Endothelial cell of umbilical vein (primary cell): ENCODE results near the gene FBXO11. TPM values are rescaled to one million over a fixed set of nuclear protein-coding genes. Genes with fewer than 3 reads are reported as not detected.

ENCODE experiments used
- BruUV-seq: library from RNA; stranded (reverse); fragments of 400-500 nt; replicated peaks from 2 replicates; lab custom pipeline; 2021; lab: Mats Ljungman, UMichigan
- CTCF ChIA-PET: fragments of 300-600, 350-600 bp; sonication (Branson Sonifier 250); formaldehyde crosslinking; loops from one replicate; lab custom pipeline; 2021; ENCODE audit warnings: antibody characterized with exemption, inconsistent platforms; lab: Charles Lee
- POLR2A ChIA-PET: fragments of 300-600, 350-600 bp; sonication (Branson Sonifier 250); formaldehyde crosslinking; loops from one replicate; lab custom pipeline; 2021; ENCODE audit warnings: antibody characterized with exemption, inconsistent platforms; lab: Charles Lee
- DNase-seq: peaks from one replicate; pipeline ENCODE4 v3.0.0-alpha.2; 2011; ENCODE audit warnings: low read depth, low spot score
- FAIRE-seq: peaks from 2 replicates; lab custom pipeline; 2011; peaks lifted over from hg19 to GRCh38; lab: Jason Lieb, UNC
- H2AFZ ChIP-seq: 2 replicates; pipeline ENCODE4 v1.6.0; 2012; ENCODE audit warnings: low read depth, low read length, control low read depth, inconsistent platforms
- H3K27ac ChIP-seq: 2 replicates; pipeline ENCODE4 v1.5.1; 2011; ENCODE audit warnings: low read depth, mild to moderate bottlenecking, control low read depth, low read length, moderate library complexity; ENCODE audit not compliant: insufficient read depth
- H3K27me3 ChIP-seq, 2 experiments: 2 replicates each; pipeline versions ENCODE4 v1.6.0 to v1.6.1; 2011; ENCODE audit warnings: low read length in 2 of 2, mixed read lengths in 1 of 2; ENCODE audit not compliant: control insufficient read depth in 2 of 2, insufficient read depth in 2 of 2
- H3K36me3 ChIP-seq, 2 experiments: 2 replicates in 1 of 2; 3 replicates in 1 of 2; pipeline ENCODE4 v1.5.1; 2011; ENCODE audit warnings: low read length in 2 of 2, mild to moderate bottlenecking in 1 of 2, moderate library complexity in 1 of 2; ENCODE audit not compliant: control insufficient read depth in 2 of 2, insufficient read depth in 2 of 2; ENCODE audit errors: extremely low read depth in 1 of 2
- H3K4me1 ChIP-seq: 3 replicates; pipeline ENCODE4 v1.5.1; 2011; ENCODE audit warnings: mild to moderate bottlenecking, low read length; ENCODE audit not compliant: control insufficient read depth, insufficient read depth; ENCODE audit errors: extremely low read depth
- H3K4me2 ChIP-seq: 2 replicates; pipeline ENCODE4 v1.6.1; 2011; ENCODE audit warnings: low read length, control low read depth, mixed read lengths; ENCODE audit not compliant: insufficient read depth
- H3K4me3 ChIP-seq, 3 experiments: fragments of 200-600 bp in 1 of 3; sonication (generic), shearing (Covaris generic) in 1 of 3; replicated peaks in 1 of 3; 2 replicates each; pipeline ENCODE4 v1.5.1; 2011 to 2016; ENCODE audit warnings: control low read depth in 3 of 3, low read length in 3 of 3, mild to moderate bottlenecking in 2 of 3, inconsistent platforms in 1 of 3, low read depth in 1 of 3, moderate library complexity in 1 of 3; ENCODE audit not compliant: insufficient read depth in 1 of 3
- H3K79me2 ChIP-seq: 2 replicates; pipeline ENCODE4 v1.6.0; 2012; ENCODE audit warnings: low read length, inconsistent platforms; ENCODE audit not compliant: control insufficient read depth, insufficient read depth
- H3K9ac ChIP-seq: replicated peaks from 2 replicates; pipeline ENCODE3; 2011; ENCODE audit warnings: low read length, control low read depth; ENCODE audit not compliant: insufficient read depth; ENCODE audit errors: extremely low read depth
- H3K9me1 ChIP-seq: replicated peaks from 3 replicates; pipeline ENCODE4 v1.6.0; 2011; ENCODE audit warnings: mild to moderate bottlenecking, low read length; ENCODE audit not compliant: control insufficient read depth, insufficient read depth; ENCODE audit errors: extremely low read depth
- H3K9me3 ChIP-seq: replicated peaks from 2 replicates; pipeline ENCODE4 v1.5.1; 2012; ENCODE audit warnings: low read length, inconsistent platforms; ENCODE audit not compliant: control insufficient read depth, insufficient read depth
- H4K20me1 ChIP-seq: replicated peaks from 2 replicates; pipeline ENCODE3; 2011; ENCODE audit warnings: mild to moderate bottlenecking, low read length; ENCODE audit not compliant: control insufficient read depth, insufficient read depth; ENCODE audit errors: extremely low read depth
- CTCF ChIP-seq, 2 donors: IDR thresholded peaks; 1 replicate in 1 of 2; 2 replicates in 1 of 2; pipeline ENCODE4 v1.5.1; 2011; ENCODE audit warnings: low read length in 2 of 2, mild to moderate bottlenecking in 2 of 2, moderate library complexity in 2 of 2, control low read depth in 1 of 2, inconsistent platforms in 1 of 2, low read depth in 1 of 2; ENCODE audit not compliant: insufficient read depth in 1 of 2; ENCODE audit errors: extremely low read depth in 1 of 2
- EZH2 ChIP-seq: IDR thresholded peaks from 2 replicates; pipeline ENCODE4 v1.6.1; 2012; ENCODE audit warnings: borderline replicate concordance, low read depth, mild to moderate bottlenecking, moderate library complexity, low read length, inconsistent platforms; ENCODE audit not compliant: severe bottlenecking
- FOS ChIP-seq: IDR thresholded peaks from 2 replicates; pipeline ENCODE4 v1.6.1; 2011; ENCODE audit warnings: mild to moderate bottlenecking, low read length, moderate library complexity, borderline replicate concordance; ENCODE audit not compliant: insufficient read depth
- GATA2 ChIP-seq: IDR thresholded peaks from 2 replicates; pipeline ENCODE4 v1.7.0; 2011; ENCODE audit warnings: low read depth, mild to moderate bottlenecking, moderate library complexity, mixed read lengths, low read length; ENCODE audit not compliant: insufficient read length, insufficient read depth
- JUN ChIP-seq: IDR thresholded peaks from 2 replicates; pipeline ENCODE4 v1.6.1; 2011; ENCODE audit warnings: borderline replicate concordance, low read depth; ENCODE audit not compliant: insufficient read length, insufficient read depth
- MAX ChIP-seq: IDR thresholded peaks from 2 replicates; pipeline ENCODE4 v1.6.1; 2011; ENCODE audit not compliant: insufficient read depth, insufficient read length
- MYC ChIP-seq: IDR thresholded peaks from one replicate; pipeline ENCODE4 v1.6.1; 2011; ENCODE audit warnings: mild to moderate bottlenecking, low read depth, low read length
- POLR2A ChIP-seq: IDR thresholded peaks from 2 replicates; pipeline ENCODE4 v1.6.1; 2012; ENCODE audit warnings: low read depth, mild to moderate bottlenecking, control low read depth, low read length
- POLR2AphosphoS5 ChIP-seq: IDR thresholded peaks from 2 replicates; pipeline ENCODE4 v1.6.1; 2012; ENCODE audit warnings: low read depth, mild to moderate bottlenecking, control low read depth, low read length, moderate library complexity; ENCODE audit not compliant: insufficient read depth
- dilution Hi-C: fragments of 300-500 bp; cut with MboI; formaldehyde crosslinking; loops from one replicate; pipeline ENCODE4 v1.15.0; 2019; ENCODE audit warnings: low sequenced_read_pairs; ENCODE audit not compliant: extremely low pct_ligation_motif_present
- intact Hi-C: fragments of 100-400 bp; cut with micrococcal nuclease; formaldehyde crosslinking; loops from one replicate; pipeline ENCODE4 v1.10.0; 2022
- polyA plus RNA-seq, 4 experiments: library from polyadenylated mRNA; depleted of rRNA in 3 of 4; stranded (reverse) in 3 of 4; unstranded in 1 of 4; fragments of >200 nt; gene quantifications; 2 replicates each; pipeline versions ENCODE4 v1.2.1 to v1.2.3, GENCODE V29; 2011 to 2012; ENCODE audit warnings: missing spikeins in 1 of 4
- total RNA-seq: library from RNA; stranded (reverse); gene quantifications from 2 replicates; pipeline ENCODE4 v1.2.3, GENCODE V29; 2021

The FBXO11 gene
- total and polyA plus RNA-seq, 2 donors (not counting 3 experiments of a cell fraction or from before 2014, with no cell fraction given) = 23.4 to 59.6 TPM

- TF ChIP-seq MYC (no peak), EZH2 (no peak), FOS (no peak), JUN (no peak), POLR2A (no peak), GATA2 (no peak), CTCF (IDR thresholded peaks at IDR 0.05; ENCODE audit: extremely low read depth in 1 of 2, insufficient read depth in 1 of 2, low read depth in 1 of 2, low read length in 2 of 2) (no peak), MAX (no peak), POLR2AphosphoS5 (no peak)
- Histone ChIP-seq H4K20me1 (no peaks in the 10 kb centered on the region), H3K4me1 (no peaks in the 10 kb centered on the region), H2AFZ (no peak overlapping the region), H3K4me2 (no peak overlapping the region), H3K4me3 (no peak overlapping the region), H3K27me3 (no peaks in the 10 kb centered on the region), H3K9me1 (no peaks in the 10 kb centered on the region), H3K9ac (no peak overlapping the region), H3K36me3 (peaks cover 17 to 25% of the 10 kb centered on the region in 2 experiments), H3K27ac (no peak overlapping the region), H3K9me3 (no peaks in the 10 kb centered on the region), H3K79me2 (no peaks in the 10 kb centered on the region)
- no TSS peak for BruUV-seq
- no peak for FAIRE-seq
- dilution Hi-C loops = no loop called here
- ChIA-PET POLR2A (no interaction called here), CTCF (interaction anchor here (1.4 kb wide), 1 partner anchor 12 kb away, joined by 5 read pairs; no protein-coding TSS in a partner anchor)
- intact Hi-C loops = no loop called here
- no peak for DNase-seq
Measured at GRCh38 chr2:47815764-47816163, 90.5 kb downstream of the FBXO11 start.
